Cortex of kidney (tissue), 1 donor: ENCODE measurements around the gene KLHDC8A.
"Not testable (repeated sequence)": the region's sequence is repeated elsewhere in the genome, so short reads cannot be mapped to it uniquely, and the experiment has no call there.

Experiments
- DNase-seq: peaks from one replicate; lab custom pipeline; 2025; lab: John Stamatoyannopoulos, UW

KLHDC8A gene

DNA sequence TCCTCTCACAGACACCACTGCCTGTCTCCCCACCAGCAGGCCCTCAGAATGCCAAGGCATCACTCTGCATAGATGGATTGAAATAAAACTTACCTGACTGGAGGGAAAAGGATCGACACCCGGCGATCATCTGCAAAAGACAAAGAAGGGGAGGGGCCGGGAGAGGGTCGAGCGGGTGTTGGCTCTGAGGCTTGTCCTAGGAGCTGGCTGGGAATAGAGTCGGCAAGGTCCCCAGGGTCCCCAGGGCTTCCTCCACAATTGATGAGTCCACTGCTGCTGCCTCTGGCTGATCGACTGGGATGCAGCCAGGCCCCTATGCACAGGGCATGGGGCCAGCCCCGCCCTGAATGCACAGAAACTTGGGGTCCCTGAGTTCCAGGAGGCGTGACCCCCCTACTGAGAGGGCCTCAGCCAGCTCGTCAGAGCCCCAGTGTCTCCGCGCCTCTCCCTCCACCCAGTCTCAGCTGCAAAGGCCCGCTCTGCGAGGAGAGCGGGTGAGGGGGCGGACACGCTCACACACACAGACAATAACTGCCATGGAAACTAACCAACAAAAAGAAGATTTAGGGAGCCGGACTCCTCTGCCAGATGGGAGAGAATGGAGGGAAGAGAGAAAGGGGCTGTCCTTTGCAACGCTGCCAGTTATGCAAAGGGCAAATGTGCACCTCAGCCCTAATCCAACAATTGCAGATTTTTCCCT lies at the start of gene KLHDC8A:
KLHDC8A (minus strand) TSS at position 483 of the 700 bp plus-strand sequence. CDS start 13,318 bp downstream, outside the sequence.
- DNase-seq, result no peak

DNA sequence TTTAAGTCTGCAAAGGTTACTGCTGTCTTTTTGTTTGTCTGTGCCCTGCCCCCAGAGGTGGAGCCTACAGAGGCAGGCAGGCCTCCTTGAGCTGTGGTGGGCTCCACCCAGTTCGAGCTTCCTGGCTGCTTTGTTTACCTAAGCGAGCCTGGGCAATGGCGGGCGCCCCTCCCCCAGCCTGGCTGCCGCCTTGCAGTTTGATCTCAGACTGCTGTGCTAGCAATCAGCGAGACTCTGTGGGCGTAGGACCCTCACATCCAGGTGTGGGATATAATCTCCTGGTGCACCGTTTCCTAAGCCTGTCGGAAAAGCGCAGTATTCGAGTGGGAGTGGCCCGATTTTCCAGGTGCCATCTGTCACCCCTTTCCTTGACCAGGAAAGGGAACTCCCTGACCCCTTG lies 49.5 kb upstream of the KLHDC8A start:
- not testable (repeated sequence) for DNase-seq

DNA sequence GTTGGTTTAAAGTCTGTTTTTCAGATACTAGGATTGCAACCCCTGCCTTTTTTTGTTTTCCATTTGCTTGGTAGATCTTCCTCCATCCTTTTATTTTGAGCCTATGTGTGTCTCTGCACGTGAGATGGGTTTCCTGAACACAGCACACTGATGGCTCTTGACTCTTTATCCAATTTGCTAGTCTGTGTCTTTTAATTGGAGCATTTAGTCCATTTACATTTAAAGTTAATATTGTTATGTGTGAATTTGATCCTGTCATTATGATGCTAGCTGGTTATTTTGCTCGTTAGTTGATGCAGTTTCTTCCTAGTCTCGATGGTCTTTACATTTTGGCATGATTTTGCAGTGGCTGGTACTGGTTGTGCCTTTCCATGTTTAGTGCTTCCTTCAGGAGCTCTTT lies 47.8 kb upstream of the KLHDC8A start:
- not testable (repeated sequence) for DNase-seq

DNA sequence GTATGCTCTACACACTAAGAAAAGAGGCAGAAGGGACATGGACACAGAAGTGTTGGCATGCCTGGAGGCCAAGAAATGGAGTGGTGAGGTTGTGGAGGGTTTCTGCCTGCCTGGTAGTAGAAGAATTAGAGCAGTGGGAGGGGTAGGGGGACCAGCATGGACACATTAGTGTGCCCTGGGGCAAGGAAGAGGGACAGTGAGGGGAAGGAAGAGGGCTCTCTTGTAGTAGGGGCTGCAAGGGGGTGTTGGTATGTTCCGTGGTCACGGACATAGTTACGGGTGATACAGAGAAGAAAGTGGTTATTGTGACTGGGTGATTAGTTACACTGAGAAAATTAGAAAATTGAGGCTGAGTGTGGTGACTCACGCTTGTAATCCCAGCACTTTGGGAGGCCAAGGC lies 41.9 kb upstream of the KLHDC8A start:
- no peak for DNase-seq

GRCh38 chr1:205396967-205397616 lies 40.4 kb upstream of the KLHDC8A start:
- no peak for DNase-seq

DNA sequence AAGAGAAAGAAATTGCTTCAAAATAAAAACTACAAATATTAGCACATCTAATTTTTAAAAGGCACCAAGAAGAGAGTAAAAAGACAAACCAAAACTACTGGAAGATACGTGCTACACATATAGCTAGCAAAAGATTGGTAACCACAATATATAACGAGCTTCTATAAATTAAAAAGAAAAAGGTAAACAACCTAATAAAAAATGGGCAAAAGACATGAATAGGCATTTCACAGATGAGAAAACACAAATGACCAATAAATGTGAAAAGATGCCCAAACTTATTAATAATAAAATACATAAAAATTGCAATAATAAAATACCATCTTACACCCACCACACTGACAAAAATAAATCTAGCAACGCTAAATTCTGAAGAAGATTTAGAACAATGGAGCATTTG lies 38.9 kb upstream of the KLHDC8A start:
- DNase-seq, result no peak

DNA sequence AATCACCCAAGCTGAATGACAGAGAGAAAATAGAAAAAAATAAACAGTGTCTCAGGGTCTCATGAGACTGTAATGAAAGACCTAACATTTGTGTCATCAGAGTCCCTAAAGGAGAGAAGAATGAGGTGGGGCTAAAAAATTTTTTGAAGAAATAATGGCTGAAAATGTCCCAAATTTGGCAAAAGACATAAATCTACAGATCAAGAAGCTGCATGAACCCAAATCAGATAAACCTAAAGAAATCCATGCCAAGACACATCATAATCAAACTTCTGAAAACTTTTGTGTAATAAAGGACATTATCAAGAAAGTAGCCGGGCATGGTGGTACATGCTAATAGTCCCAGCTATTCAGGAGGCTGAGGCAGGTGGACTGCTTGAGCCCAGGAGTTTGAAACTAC lies 35.9 kb upstream of the KLHDC8A start:
- no peak for DNase-seq

DNA sequence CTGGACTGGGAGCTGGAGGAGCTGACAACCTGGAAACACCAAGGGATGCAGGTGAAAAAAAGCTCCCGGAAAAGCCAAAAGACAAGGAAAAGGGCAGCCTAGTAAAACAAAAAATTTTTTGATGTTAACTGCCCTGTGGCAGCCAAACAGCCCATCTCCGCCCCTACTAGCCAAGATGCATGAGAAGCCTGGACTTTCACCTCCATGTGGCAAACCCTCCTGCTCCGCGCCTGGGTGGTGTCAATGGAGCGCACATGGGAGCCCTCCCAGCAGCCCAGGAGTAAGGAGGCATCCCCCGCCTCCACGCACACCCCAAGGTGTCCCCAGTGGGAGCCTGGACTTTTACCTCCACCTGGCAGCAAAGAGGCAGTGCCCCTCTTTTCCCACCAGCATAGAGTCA lies 34.7 kb upstream of the KLHDC8A start:
- DNase-seq, result no peak

DNA sequence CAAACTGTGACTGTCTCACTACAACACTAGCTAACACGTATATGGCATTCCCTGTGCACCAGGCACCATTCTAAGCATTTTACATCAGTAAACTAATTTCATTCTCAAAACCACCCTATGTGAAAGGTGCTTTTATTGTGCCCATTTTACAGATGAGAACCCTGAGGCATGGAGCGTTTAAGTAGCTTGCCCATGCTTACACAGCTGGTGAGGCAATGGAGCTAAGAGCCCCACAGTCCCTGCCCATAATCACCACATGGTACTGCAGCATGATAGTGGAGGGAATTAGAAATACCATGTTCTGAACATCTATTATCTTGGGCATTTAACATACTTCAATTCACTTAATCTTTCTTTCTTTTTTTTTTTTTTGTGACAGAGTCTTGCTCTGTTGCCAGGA lies 31.1 kb upstream of the KLHDC8A start:
- DNase-seq, result no peak

DNA sequence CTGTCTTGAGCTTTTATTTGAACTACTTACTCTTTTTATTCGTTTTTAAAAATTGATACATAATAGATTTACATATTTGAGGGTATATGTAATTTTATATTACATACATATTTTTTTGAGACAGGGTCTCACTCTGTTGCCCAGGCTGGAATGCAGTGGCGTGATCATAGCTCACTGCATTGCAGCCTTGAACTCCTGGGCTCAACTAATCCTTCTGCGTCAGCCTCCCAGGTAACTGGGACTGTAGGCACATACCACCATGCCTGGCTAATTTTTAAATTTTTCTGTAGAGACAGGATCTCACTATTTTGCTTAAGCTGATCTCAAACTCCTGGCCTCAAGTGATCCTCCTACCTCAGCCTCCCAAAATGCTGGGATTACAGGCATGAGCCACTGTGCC lies 26.3 kb upstream of the KLHDC8A start:
- not testable (repeated sequence) for DNase-seq

GRCh38 chr1:205382561-205382960 lies 25.8 kb upstream of the KLHDC8A start:
- DNase-seq, result no peak

DNA sequence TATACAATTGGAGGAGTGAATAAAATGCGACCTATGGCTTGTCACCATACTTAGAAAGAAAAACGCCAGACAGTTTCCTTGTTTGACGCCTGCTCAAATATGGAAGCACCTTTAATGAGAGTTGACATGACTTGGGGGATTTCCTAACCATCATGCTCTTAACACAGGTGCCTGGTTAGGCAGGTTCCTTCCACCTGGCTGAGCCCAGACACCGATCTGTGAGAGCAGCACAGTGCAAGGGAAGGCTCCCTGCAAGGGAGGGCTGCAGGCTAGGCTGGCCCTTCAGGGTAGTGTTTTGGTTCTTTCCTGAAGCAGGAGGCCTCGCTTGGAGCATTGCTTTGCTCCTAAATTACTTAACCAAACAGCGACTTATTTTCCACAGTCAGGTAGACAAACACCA lies 24.6 kb upstream of the KLHDC8A start:
- no peak for DNase-seq

DNA sequence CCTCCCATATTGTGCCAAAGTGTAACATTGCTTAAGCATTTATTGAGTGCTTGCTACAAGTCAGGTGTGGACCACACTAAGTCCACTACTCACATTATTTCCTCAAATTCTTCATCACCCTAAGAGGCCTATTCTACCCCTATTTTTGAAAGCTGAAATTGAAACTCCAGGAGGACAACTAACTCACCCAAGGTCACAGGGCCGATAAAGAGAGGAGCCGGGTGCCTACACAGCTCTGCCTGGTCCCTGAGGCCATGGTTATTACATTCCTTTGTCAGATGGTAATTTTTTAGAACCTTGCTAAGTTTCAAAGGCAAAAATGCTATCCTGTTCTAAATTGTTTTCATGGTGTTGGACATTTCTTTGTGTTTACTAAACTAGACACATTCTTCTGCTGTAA lies 24.2 kb upstream of the KLHDC8A start:
- no peak for DNase-seq

DNA sequence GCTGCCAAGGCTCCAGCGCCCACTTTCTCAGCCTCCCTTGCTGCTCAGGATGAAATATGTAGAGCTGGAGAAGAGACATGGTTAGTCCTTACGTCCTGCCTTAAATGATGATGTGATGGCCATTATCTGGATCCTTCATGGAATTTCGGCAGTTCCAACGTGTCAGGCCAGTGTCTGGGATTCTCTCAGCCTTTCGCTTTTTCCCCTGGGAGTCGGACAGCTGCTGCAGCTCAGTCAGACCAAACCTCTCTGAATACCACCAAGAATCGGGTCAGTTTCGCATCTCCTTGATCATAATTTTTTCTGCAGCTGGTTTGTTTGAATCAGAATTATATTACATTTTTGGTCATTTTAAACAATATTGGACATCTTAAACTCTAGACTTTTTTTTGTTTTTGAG lies 22.3 kb upstream of the KLHDC8A start:
- DNase-seq, result no peak

GRCh38 chr1:205377355-205377754 lies 20.6 kb upstream of the KLHDC8A start:
- DNase-seq, result no peak

GRCh38 chr1:205376739-205377138 lies 20.0 kb upstream of the KLHDC8A start:
- no peak for DNase-seq

DNA sequence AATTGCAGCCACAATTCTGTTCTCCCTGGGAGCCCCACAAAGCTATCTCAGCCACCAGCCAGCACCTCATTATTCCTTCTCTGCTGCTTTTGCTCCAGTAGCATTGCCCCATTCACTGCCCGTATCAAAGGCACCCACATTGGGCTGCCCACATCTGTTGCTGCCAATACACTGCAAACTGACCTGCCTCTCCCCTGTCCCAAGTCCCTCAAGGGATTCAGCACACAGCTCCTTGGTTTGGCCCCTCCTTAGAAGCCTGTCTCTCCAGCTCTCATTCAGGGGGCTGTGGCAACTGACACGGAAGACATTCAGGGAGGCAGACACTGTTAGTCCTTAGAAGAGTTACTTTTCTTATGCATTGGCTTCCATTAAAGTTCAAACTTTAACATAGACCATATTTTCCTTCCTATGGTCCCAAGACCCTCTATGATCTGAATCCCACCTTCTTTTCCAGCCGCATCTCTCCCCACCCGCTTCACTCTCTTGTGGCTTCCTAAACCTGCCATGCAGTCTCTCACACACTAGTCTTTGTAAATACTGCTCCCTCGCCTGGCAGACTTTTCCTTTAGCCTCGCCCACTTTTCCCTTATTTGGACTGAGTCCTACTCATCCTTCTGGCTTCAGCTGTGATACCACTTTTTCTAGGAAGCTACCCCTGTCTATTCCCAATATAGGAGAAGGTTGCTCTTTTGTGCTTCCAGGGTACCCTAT lies 19.3 kb upstream of the KLHDC8A start:
- no peak for DNase-seq

DNA sequence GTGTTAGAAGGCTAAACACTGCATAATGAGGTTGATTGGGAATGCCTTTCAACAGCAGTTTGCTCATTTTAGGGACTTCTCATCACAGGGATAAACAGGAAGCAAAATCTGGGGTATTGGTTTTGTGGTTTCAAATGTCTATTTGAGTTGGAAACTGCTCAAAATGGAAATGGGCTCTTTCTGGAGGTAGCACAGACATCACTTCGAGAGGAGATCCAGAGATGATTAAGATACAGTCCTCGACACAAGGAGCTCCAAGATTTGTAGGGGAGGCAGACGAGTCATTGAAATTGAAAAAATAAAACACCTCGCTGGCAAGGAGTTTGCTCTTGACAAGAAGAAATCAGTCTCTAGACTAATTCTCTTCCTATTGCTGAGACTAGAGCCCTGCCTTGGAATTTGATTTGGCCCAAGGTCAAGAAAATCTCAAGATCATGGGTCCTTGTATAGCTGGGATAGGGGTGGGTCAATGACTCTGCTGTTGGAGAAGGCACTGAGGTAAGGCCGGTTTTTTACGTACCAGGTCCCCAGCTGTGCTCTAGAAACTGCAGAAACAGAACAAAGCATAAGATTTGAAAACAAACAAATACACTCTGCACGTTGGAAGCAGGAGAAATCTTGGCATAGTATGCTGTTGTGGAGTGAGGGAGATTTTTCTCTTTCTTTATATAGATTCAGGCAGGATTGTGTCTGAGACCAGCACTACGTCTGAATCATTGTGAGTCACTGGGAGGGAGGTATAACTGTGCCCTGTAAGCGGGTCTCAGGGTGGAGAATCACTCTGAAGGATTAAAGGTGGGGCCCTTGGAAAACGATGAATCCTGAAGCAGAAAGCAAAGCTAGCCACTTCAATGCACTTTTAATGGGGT lies 17.7 kb upstream of the KLHDC8A start:
- no peak for DNase-seq

GRCh38 chr1:205373798-205374175 lies 17.1 kb upstream of the KLHDC8A start:
- no peak for DNase-seq

- no peak for DNase-seq
Observed at GRCh38 chr1:205373022-205373797, 16.5 kb upstream of the KLHDC8A start.

DNA sequence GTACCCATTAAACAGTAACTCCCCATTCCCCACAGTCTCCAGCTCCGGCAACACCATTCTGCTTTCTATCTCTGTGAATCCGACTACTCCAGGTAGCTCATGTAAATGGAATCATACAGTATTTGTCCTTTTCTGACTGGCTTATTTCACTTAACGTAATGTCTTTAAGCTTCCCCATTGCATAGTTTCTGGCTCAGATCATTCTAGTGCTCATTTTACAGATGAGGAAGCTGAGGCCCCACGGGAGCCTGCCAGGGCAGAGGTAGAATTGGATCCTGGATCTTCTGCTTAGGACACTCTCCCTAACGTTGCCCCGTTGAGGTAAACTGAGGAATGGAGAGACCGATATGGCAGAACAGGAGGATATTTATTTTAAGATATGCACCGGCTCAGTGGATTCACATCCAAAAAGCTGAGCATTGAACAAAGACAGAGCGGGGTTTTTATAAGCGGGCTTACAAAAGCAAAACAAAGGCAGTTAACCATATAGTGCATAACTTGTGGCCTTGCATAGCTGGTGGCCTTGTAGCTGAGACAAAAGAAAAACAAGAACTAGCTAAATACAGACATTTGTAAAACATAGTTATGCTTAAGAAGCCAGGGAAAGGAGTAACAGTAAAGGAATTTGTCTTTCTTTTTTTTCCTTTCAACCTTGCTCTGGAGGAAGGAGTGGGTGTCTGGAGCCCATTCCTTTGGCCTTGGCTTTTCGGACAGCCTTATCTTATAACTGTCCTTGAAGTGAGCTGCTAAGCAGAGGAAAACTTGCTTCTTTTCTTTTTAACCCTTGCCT lies 15.3 kb upstream of the KLHDC8A start:
- no peak for DNase-seq
